Left renal cortex interstitium (tissue), 4 donors: ENCODE data around the gene ZNF837. TPM values are rescaled to one million over a fixed set of nuclear protein-coding genes. Genes with fewer than 3 reads are reported as not detected.

ENCODE experiments used
- DNase-seq, 4 donors: peaks; one replicate each; pipeline ENCODE4 v3.0.0-alpha.2; 2013; ENCODE audit warnings: low read depth in 4 of 4, low spot score in 2 of 4, missing footprints in 1 of 4
- polyA plus RNA-seq, 4 donors: library from polyadenylated mRNA; unstranded; fragments of 120-200 nt; gene quantifications; one replicate each; pipeline ENCODE4 v1.2.1, GENCODE V29; 2013; ENCODE audit not compliant: insufficient read length in 4 of 4

The ZNF837 gene
- polyA plus RNA-seq, 4 donors, result 2.6 to 7.1 (median 5.3) TPM

DNA sequence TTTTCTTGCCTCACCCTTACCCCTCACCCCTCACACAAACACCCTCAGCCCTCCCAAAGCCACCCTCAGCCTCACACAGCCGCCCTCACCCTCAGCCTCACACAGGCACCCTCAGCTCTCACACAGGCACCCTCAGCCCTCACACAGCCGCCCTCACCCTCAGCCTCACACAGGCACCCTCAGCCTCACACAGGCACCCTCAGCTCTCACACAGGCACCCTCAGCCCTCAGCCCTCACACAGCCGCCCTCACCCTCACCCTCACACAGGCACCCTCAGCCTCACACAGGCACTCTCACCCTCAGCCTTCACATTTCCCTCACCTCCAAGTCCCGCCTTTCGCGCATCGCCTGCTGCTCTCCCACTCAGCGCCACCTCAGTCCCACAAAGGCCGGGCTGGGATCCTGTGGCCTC is 54.3 kb downstream of the ZNF837 start:
- no peak for DNase-seq

DNA sequence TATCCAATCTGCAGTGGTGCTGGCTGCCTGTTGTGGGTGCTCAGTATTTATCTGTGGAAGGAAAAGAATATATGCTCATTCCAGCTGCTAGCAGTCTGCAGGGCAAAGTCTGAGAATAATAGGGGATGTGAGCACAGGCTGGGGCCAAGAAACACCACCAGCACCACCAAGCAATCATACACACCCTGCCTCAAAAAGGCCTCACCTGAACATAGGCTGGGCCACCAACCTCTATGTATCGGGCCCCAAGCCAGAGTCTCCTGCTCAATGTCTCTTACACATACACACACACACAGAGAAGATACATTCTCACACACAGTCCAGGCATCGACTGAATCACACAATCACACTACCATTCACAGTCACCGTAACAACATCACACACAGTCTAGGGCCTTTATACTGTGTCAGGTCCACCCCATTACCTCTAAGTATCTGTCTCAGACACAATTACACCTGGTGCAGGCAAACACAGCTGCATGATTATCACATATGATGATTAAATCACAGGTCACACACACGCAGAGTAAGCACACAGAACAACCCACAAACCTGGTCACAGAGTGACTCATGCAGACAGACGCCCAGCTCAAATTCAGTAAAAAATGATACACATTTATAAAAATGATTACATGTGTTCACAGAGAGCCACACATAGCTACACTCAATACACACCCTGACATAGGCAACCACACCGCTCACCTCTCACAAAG is 55.4 kb downstream of the ZNF837 start:
- no peak for DNase-seq

DNA sequence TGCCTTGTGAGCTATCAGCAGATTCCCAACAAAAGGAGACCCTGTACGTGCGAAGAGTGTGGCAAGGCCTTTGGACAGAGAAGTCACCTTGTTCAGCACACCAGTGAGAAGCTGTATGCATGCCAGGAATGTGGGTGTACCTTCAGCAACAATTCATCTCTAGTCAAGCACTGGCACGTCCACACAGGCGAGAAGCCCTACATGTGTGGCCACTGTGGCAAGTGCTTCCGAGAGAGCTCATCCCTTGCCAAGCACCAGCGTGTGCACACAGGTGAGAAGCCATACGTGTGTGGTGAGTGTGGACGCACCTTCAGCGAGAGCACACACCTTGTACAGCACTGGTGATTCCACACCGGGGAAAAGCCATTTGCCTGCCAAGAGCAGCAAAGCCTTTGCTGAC is 61.6 kb downstream of the ZNF837 start:
- DNase-seq, result no peak

DNA sequence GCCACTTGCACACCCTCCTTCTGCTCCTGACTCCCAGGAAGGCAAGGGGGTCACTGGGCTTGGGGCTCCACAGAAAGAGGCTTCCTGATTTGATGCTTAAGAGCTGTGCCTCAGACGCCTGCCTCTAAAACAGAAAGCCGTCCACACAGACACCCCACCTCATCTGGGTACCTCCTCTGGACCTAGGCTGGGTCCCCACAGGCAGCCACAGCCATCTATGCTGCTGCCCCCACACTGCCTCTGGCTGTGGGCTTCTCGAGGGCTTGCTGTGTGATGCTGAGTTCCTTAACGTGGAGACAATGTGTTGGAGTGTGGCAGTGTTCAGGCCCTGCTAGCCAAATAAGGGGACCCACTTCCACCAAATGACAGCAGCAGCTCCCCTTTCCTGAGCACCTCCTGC is 62.5 kb downstream of the ZNF837 start:
- DNase-seq, result no peak

Other genes with a start within 250 kb of the ZNF837 start
- gene ZNF329, start 230.2 kb downstream of the ZNF837 start, polyA plus RNA-seq, result 10 to 100 TPM; 20.4 to 24.0 (median 21.5) TPM
- gene ZNF274, start 198.0 kb downstream of the ZNF837 start, polyA plus RNA-seq, result 10 to 100 TPM; 17.6 to 25.8 (median 20.7) TPM
- 10 to 100 TPM; 32.4 to 48.9 (median 35.6) TPM for gene ZNF544, start 152.1 kb downstream of the ZNF837 start, polyA plus RNA-seq
- 1 to 10 TPM; 6.1 to 9.9 (median 7.9) TPM for gene ZNF8, start 102.1 kb downstream of the ZNF837 start, polyA plus RNA-seq
- 10 to 100 TPM; 49.7 to 58.3 (median 51.6) TPM for gene ERVK3-1, start 75.7 kb downstream of the ZNF837 start, polyA plus RNA-seq
- gene ZSCAN22, start 54.0 kb downstream of the ZNF837 start, polyA plus RNA-seq, result 1 to 10 TPM; 3.0 to 4.2 (median 3.5) TPM
- 1 to 10 TPM; 1.3 to 2.0 (median 1.5) TPM for gene A1BG, start 27.5 kb downstream of the ZNF837 start, polyA plus RNA-seq
- gene ZNF497, start 18.3 kb downstream of the ZNF837 start, polyA plus RNA-seq, result 1 to 10 TPM; 3.4 to 7.9 (median 5.6) TPM
- gene RPS5, start 6.2 kb upstream of the ZNF837 start, polyA plus RNA-seq, result 1,000 to 10,000 TPM in 2 of 4 donors, 100 to 1,000 TPM in 2; 891 to 1,257 (median 971) TPM
- gene RNF225, start 14.6 kb upstream of the ZNF837 start, polyA plus RNA-seq, result not detected
- gene ZNF584, start 27.6 kb upstream of the ZNF837 start, polyA plus RNA-seq, result 10 to 100 TPM; 11.2 to 14.6 (median 14.3) TPM
- 10 to 100 TPM; 11.9 to 16.1 (median 15.0) TPM for gene ZNF132, start 59.1 kb upstream of the ZNF837 start, polyA plus RNA-seq
- 1 to 10 TPM; 4.5 to 7.0 (median 5.6) TPM for gene ZNF324B, start 70.6 kb upstream of the ZNF837 start, polyA plus RNA-seq
- 10 to 100 TPM in 2 of 4 donors, 1 to 10 TPM in 2; 8.9 to 13.5 (median 10.8) TPM for gene ZNF324, start 86.0 kb upstream of the ZNF837 start, polyA plus RNA-seq
- 10 to 100 TPM; 12.4 to 24.5 (median 17.9) TPM for gene ZNF446, start 95.3 kb upstream of the ZNF837 start, polyA plus RNA-seq
- gene SLC27A5, start 131.0 kb upstream of the ZNF837 start, polyA plus RNA-seq, result 10 to 100 TPM in 2 of 4 donors, 1 to 10 TPM in 2; 9.7 to 13.4 (median 10.1) TPM
- gene ZBTB45, start 138.8 kb upstream of the ZNF837 start, polyA plus RNA-seq, result 10 to 100 TPM in 3 of 4 donors, 1 to 10 TPM in 1; 9.0 to 18.3 (median 13.5) TPM
- gene TRIM28, start 163.0 kb upstream of the ZNF837 start, polyA plus RNA-seq, result 100 to 1,000 TPM; 665 to 780 (median 704) TPM
- gene CHMP2A, start 174.1 kb upstream of the ZNF837 start, polyA plus RNA-seq, result 100 to 1,000 TPM; 118 to 132 (median 126) TPM
- 100 to 1,000 TPM in 1 of 4 donors, 10 to 100 TPM in 3; 87.6 to 104 (median 95.3) TPM for gene UBE2M, start 177.6 kb upstream of the ZNF837 start, polyA plus RNA-seq
- gene MZF1, start 192.3 kb upstream of the ZNF837 start, polyA plus RNA-seq, result 10 to 100 TPM; 18.2 to 61.3 (median 43.9) TPM